ENCODE measurements around the gene VOPP1. TPM values are rescaled to one million over a fixed set of nuclear protein-coding genes. Genes with fewer than 3 reads are reported as not detected.
"Not testable (repeated sequence)": the region's sequence is repeated elsewhere in the genome, so short reads cannot be mapped to it uniquely, and the experiment has no call there.

VOPP1 gene
- polyA plus RNA-seq, 1 donor = 54.7 TPM

GRCh38 chr7:55488804-55489340 is 83.4 kb downstream of the VOPP1 start:
- no peak for DNase-seq

- no peak for DNase-seq
Observed at GRCh38 chr7:55488216-55488615, 84.1 kb downstream of the VOPP1 start.

GRCh38 chr7:55486991-55487390 is 85.3 kb downstream of the VOPP1 start:
- DNase-seq = no peak

GRCh38 chr7:55486192-55486590 is 86.1 kb downstream of the VOPP1 start:
- DNase-seq = peak; percentile 53

GRCh38 chr7:55485501-55486191 is 86.7 kb downstream of the VOPP1 start:
- no peak for DNase-seq

GRCh38 chr7:55484834-55485233 is 87.5 kb downstream of the VOPP1 start:
- no peak for DNase-seq

- DNase-seq = no peak
Observed at GRCh38 chr7:55484241-55484640, 88.1 kb downstream of the VOPP1 start.

- DNase-seq = no peak
Observed at GRCh38 chr7:55483046-55483445, 89.3 kb downstream of the VOPP1 start.

- DNase-seq = no peak
Observed at GRCh38 chr7:55481155-55481554, 91.1 kb downstream of the VOPP1 start.

- DNase-seq = no peak
Observed at GRCh38 chr7:55478700-55479099, 93.6 kb downstream of the VOPP1 start.

- DNase-seq = no peak
Observed at GRCh38 chr7:55477781-55478374, 94.4 kb downstream of the VOPP1 start.

GRCh38 chr7:55476852-55477780 is 95.2 kb downstream of the VOPP1 start:
- no peak for DNase-seq

- no peak for DNase-seq
Observed at GRCh38 chr7:55475855-55476803, 96.2 kb downstream of the VOPP1 start.

GRCh38 chr7:55474944-55475854 is 97.1 kb downstream of the VOPP1 start:
- no peak for DNase-seq

- no peak for DNase-seq
Observed at GRCh38 chr7:55473932-55474331, 98.4 kb downstream of the VOPP1 start.

- DNase-seq = no peak
Observed at GRCh38 chr7:55472928-55473725, 99.2 kb downstream of the VOPP1 start.

GRCh38 chr7:55472406-55472805 is 99.9 kb downstream of the VOPP1 start:
- DNase-seq = not testable (repeated sequence)

- not testable (repeated sequence) for DNase-seq
Observed at GRCh38 chr7:55471594-55471993, 100.7 kb downstream of the VOPP1 start.

- DNase-seq = no peak
Observed at GRCh38 chr7:55470261-55470660, 102.0 kb downstream of the VOPP1 start.
